Activated CD8-positive, alpha-beta memory T cell treated with anti-CD3 and anti-CD28 coated beads, Interleukin-2, amount 50 U/mL, for 1 hour (primary cell): ENCODE measurements around the gene FERMT2.
"Not testable (repeated sequence)": the region's sequence is repeated elsewhere in the genome, so short reads cannot be mapped to it uniquely, and the experiment has no call there.

Source experiments
- DNase-seq: peaks from one replicate; pipeline ENCODE4 v3.0.0-alpha.2; 2020; ENCODE audit errors: extremely low read depth

FERMT2 gene

GRCh38 chr14:52944254-52944653 lies 6.6 kb downstream of the FERMT2 start:
- DNase-seq: no peak

DNA sequence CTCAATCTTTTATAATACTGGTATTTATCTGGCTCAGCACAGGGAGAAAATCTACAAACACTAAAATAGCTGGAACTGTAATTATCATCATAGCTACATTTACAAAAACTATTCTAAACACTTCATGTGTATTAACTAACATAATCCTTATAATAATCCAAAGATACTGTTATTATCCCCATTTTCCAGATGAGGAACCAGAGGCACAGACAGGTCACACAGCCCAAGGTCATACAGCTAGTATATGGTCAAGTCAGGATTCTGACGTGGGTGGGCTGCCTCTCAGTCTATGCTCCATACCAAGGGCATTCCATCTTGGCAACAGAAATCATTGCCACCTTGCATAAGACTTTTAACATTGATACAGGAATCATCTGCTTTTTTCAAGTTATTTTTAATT lies 11.4 kb downstream of the FERMT2 start:
- DNase-seq: no peak

DNA sequence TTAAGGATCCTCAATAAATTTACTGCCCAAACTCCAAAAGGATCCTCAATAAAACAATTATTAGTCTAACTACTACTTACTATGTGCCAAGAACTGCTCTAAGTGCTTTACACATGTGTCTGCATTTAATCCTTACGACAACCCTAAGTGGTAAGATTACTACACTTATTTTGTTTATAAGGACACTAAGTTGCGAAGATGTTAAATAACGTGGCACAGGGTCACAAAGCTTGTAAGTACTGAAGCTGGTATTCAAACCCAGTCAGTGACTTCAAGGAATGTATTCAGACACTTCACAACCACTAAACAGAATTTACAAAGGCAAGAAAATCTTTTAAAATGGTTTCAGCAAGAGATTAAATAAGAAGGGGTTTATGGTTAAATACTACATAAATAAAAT lies 13.0 kb downstream of the FERMT2 start:
- DNase-seq: no peak

DNA sequence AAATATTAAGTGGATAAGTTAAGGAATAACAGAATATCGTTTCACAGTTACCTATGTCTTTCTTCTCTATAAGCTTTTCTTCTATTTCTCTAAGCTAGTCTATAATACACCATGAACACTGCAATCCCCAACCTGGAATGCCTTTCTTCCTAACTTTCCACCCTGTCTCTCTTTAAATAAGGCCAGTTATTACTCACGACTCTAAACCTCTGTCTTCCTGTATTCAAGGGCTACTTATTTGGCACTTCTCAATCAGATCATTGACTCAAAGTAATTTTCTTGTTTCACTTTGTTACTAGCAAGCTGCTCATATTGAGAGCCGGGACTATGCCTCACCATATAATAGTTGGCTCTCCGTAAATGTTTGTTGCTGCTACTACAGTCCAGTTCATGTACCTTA lies 13.5 kb downstream of the FERMT2 start:
- no peak for DNase-seq

DNA sequence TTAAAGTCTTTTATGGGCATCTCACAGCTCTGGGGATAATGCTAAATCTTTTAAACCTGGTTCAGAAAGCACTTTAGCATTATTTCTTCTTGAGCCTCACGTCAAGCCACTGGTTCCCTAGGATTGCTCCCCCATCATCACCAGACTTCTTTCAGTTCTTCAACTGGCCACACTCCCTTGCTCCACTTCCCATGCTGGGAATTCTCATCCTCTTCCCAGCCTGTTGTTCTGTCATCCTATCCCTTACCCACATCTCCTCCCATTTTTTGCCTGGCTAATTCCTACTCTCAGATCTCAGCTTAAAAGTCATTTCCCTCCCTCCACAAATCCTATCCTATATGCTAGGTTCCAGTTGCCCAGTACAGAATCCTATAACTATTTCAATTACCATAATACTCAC lies 14.4 kb downstream of the FERMT2 start:
- DNase-seq: no peak

DNA sequence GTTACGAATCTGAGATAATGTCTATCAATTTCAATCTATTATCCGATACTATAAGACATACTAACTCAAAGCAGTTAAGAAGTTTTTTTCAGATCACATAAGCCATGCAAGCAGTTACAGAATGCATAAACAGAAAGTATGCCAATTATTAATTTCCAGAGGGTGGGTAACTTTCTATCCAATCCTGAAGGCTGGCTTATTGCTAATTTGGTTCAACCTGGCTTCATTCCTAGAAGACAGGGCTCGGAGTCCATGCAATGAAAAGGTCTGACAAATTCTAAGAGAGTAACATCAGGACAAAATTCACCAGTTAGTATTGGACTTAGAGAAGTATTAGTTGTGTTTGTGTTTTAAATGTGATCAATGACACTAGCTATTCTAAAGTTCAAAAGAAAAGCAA lies 15.0 kb downstream of the FERMT2 start:
- no peak for DNase-seq

- no peak for DNase-seq
Observed at GRCh38 chr14:52934762-52935161, 16.1 kb downstream of the FERMT2 start.

DNA sequence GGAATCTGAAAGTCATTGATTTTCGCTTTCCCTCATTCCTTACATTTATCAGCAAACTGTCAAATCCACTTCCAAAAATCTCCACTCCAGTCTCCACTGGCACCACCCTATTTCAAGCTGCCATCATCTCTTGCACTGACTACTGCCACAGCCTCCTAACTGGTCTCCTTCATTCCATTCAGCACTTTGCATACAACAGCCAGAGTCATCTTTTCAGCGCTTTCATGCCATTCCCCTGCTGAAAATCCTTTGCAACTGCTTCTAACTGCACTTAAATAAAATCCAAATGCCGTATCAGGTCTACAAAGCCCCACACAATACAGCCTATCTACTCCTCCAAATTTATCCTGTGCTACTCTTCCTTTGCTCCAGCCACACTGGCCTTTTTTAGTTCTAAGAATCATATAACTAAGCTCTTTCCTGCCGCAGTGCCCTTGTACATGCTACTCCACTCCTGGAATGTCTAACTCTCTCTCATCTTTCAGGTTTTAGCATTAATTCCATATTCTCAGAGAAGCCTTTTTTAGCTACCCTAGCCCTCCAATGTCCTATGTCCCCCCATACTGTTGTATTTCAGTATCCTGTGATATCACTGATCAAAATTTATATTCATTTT lies 21.6 kb downstream of the FERMT2 start:
- DNase-seq: no peak

- DNase-seq: no peak
Observed at GRCh38 chr14:52926953-52927352, 23.9 kb downstream of the FERMT2 start.

DNA sequence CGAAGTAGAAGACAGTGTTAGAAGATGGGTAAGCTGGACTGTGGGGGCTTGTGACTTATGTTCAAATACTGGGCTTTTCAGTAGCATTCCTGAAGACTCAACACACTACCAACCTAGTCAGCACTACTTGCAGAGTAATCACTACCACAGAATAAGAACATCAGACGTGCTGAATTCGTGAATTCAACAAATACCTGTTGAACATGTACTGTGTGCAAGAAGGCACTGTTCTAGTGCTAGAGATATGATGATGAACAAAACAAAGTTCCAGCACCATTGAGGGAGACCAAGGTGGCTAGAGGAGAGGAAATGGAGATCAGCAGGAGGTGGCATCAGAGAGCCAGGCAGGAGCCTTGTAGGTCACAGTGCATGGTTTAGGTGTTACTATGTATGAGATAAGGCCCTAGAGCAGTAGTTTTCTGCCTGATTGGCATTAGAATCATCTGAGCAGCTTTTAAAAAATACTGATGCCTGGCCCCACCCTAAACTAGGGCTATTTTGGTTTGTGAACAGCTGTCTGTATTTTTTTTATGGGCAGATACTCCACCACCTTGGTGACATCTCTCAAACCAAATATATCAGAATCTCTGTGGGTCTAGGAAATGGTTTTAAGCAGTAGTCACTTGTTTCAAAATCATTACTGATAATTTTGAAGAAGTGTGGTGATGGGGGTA lies 26.8 kb downstream of the FERMT2 start:
- no peak for DNase-seq

GRCh38 chr14:52922656-52923055 lies 28.2 kb downstream of the FERMT2 start:
- DNase-seq: no peak

- DNase-seq: no peak
Observed at GRCh38 chr14:52922059-52922458, 28.8 kb downstream of the FERMT2 start.

- DNase-seq: not testable (repeated sequence)
Observed at GRCh38 chr14:52920411-52920810, 30.4 kb downstream of the FERMT2 start.

DNA sequence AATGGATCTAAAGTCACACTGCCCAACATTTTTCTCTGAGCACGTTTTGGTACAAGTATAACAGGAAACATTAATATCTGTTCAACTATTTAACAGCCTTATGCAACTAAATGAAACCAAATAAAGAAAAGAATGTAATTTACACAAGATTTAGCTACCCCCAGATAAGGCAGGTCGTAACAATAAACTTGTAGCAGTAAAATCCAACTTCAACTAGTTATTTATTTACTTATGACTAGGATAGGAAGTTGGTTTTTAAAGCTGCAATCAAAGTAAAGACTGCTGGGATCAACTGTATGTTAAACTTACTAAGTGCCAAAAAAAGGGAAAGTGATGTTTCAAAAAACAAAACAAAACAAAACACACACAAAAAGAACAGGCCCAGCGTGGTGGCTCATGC lies 30.9 kb downstream of the FERMT2 start:
- no peak for DNase-seq

GRCh38 chr14:52918486-52918885 lies 32.4 kb downstream of the FERMT2 start:
- DNase-seq: peak; percentile 22

DNA sequence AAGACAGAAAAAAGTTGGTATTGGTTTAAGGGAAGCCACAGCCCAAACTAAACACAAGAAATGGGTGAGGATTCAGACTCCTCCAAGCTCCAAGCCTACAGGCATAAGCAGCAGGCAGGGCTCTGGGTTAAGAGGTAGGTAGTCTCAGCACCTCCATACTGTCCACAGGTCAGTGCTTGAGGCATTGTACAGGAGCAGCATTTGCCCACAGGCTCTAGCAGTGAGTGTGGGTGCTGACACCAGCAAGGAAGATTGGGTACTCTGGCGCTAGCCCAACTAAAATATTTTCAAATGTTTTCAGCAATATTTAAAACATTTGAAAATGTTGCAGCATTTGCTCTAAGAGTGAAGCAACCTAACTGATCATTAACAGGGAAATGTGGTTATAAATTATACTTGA lies 33.1 kb downstream of the FERMT2 start:
- no peak for DNase-seq

- DNase-seq: no peak
Observed at GRCh38 chr14:52914295-52914694, 36.6 kb downstream of the FERMT2 start.

GRCh38 chr14:52913271-52913670 lies 37.6 kb downstream of the FERMT2 start:
- no peak for DNase-seq

DNA sequence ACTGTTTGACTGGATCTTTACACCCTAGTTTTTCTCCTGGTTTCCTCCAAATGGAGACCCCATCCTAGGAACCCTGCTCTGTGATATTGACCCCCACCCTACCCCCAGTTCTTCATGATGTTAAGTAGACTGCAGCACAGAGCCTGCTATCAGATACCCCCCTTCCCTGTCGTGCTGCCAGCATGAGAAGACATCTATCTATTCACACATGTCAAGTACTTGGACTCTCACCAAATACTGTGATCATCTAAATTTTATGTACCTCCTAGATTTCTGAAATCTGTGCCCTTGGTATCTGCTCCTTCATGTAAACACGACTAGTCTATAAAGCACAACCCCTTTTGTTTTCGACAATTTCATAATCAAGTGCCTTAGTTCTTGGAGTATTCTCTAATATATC lies 38.9 kb downstream of the FERMT2 start:
- no peak for DNase-seq

DNA sequence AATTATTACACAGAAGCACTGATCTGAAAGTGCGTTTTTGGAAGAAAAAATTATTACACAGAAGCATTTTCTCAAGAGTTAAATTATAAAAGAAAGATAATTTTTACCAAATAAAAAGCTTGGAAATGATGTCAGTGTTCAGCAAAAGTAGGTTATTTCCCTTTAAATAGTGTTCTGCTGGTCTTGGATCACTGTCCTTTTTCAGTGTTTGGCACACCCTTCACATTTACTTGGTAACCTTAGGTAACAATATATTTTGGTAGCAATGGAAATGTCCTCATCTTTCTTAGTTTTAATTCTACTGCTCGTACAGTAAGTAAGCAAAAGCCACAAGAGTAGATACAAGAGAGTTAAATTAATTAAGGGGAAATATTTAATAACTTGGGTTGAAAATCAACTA lies 40.3 kb downstream of the FERMT2 start:
- DNase-seq: no peak

DNA sequence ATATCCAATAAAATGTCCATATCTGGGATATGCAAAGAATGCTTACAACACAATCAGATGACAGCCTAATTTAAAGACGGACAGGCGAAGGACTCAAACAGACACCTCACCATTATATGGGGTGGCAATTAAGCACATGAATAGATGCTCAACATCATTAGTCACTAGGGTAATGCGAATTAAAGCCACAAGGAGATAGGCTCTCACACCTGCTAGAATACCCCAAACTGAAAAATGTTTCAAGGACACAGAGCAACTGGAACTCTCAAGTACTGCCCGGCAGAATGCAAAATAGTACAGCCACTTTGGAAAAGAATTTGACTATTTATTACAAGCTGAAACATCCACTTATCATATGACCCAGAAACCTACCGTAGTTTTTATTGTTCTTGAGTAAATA lies 42.9 kb downstream of the FERMT2 start:
- DNase-seq: no peak

DNA sequence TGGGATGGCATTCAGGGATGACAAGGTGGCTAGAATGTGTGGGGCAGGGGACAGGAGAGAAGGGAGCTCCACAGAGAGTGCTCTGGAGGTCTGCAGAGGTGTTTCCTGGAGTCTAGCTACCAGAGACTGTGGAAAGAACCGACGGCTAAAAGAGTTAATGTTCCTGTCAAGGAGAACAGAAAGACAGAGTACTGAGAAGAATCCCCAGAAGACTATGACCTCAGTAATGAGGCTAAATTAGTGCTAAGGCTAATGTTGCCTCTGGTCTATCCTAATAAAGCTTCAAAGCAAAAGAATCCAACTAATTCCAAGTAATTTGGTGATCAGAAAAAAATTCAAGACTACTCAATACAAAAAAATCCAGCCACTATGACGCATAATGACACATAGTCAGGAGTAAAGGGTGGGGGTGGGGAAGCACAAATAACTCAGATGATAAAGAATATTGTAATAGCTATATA lies 44.7 kb downstream of the FERMT2 start:
- no peak for DNase-seq

DNA sequence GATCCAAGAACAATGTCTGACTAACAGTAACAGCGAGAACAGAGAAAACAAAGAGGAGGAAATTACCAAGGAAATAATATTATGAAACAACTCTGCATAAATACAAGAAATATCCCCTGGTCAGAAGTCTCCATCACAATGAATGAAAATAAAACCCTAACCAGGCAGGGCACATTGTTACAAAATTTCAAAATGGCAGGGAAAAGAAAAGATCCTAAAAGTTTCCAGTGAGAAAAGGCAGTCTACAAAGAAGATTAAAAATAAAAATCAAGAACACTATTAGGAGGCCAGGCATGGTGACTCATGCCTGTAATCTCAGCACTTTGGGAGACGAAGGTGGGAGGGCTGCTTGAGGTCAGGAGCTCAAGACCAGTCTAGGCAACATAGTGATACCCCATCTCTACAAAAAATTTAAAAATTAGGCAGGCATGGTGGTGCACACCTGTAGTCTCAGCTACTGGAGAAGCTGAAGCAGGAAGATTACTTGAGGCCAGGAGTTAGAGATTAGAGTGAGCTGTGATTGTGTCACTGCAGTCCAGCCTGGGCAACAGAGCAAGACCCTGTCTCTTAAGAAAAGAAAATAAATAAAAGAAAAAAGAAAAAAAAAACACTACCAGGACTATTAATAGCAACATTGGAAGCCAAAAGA lies 47.8 kb downstream of the FERMT2 start:
- DNase-seq: no peak
